AG10803 (cell line): ENCODE results near the gene UMPS.
"Not testable (repeated sequence)": the region's sequence is repeated elsewhere in the genome, so short reads cannot be mapped to it uniquely, and the experiment has no call there.

ENCODE experiments used
- DNase-seq: peaks from one replicate; pipeline ENCODE4 v3.0.0; 2010; ENCODE audit warnings: low read depth
- H3K4me3 ChIP-seq: 2 replicates; pipeline ENCODE4 v1.5.1; 2011; ENCODE audit warnings: mild to moderate bottlenecking, low read length, control low read depth
- TF ChIP-seq, protein P1 (sequence below): conservative IDR thresholded peaks from 2 replicates; pipeline ENCODE4 v1.5.1; 2011; ENCODE audit warnings: mild to moderate bottlenecking, low read length, control low read depth, inconsistent platforms

The UMPS gene

GRCh38 chr3:124784686-124785382 lies 54.6 kb downstream of the UMPS start:
- H3K4me3 ChIP-seq: no peak overlapping the region
- DNase-seq: peak; percentile 44
- TF ChIP-seq, protein P1, sequence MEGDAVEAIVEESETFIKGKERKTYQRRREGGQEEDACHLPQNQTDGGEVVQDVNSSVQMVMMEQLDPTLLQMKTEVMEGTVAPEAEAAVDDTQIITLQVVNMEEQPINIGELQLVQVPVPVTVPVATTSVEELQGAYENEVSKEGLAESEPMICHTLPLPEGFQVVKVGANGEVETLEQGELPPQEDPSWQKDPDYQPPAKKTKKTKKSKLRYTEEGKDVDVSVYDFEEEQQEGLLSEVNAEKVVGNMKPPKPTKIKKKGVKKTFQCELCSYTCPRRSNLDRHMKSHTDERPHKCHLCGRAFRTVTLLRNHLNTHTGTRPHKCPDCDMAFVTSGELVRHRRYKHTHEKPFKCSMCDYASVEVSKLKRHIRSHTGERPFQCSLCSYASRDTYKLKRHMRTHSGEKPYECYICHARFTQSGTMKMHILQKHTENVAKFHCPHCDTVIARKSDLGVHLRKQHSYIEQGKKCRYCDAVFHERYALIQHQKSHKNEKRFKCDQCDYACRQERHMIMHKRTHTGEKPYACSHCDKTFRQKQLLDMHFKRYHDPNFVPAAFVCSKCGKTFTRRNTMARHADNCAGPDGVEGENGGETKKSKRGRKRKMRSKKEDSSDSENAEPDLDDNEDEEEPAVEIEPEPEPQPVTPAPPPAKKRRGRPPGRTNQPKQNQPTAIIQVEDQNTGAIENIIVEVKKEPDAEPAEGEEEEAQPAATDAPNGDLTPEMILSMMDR: no peak

DNA sequence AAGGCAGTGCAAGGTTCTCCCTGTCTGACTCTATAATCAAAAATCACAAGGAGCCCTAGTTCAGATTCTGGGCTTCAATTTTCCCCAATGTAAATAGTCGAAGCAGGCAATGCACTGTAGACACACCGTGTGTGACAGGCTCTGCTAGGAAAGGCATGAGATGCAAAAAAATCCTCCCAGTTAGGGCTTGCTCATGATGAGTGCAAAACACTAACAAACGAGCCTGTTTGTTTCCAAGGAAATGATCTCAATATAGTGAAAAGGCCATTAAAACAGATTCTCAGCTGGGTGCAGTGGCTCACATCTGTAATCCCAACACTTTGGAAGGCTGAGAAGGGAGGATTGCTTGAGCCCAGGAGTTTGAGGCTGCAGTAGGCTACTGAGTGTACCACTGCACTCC lies 55.7 kb downstream of the UMPS start:
- TF ChIP-seq, protein P1: no peak
- DNase-seq: peak; percentile 40
- H3K4me3 ChIP-seq: no peak overlapping the region

DNA sequence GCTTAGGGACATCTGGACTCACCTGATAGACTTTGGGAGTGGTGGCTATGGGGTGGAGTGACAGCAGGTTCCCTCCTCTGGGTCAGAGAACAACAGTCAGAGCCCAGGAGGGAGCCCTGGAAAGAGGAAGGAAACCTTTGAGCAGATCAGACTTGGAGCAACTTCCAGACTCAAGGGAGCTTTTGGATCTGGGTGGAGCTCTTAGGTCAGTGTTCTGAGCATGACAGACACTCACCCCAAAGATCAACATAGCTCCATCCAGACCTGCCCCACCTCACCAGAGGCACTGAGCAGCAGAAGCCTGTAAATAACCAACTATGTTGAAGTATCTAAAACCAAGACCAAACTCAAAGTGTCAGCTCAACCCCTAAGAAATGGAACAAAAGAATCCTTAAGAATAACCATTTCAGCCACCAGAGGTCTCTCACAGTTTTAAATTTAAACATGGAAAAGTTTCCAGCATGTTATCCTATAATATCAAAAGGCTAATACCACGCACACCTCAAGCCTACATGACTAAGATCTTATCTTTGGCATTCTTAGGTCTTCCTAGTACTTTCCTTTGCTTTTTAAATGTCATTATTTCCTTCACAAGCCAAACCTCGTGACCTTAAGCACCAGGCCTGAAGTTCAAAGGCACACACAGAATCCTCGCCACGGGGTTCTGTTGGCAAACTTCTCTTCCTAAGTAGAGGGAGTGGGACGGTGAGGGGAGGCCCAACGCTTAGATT lies 56.4 kb downstream of the UMPS start:
- DNase-seq: peak; percentile 53
- no peak overlapping the region for H3K4me3 ChIP-seq
- TF ChIP-seq, protein P1: peak; percentile 49

- TF ChIP-seq, protein P1: no peak
- peak; percentile 73 for DNase-seq
These were observed 57.4 kb downstream of the UMPS start for GRCh38 chr3:124787476-124788195.

DNA sequence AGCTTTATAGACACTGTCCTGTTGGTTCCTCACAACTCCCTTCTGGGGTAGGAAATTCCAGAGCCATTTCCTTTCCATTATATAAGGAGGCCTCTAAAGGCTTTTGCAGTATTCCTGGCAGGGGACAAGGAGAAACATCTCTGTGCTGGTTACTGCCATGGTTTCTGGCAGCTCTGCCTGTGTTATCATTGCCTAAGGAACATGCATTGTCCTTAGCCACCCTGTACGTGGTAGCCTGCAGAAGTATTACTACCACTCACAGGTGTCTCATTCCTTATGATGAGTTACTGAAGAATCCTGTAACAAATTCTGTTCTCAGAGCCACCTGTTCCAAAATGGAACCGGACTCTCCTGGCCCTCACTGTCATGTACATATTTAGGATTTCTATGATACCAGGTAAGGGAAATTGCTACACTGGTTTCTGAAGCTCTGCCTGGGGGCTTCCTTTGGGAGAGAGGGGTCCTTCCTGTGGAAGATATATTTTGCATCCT lies 58.0 kb downstream of the UMPS start:
- TF ChIP-seq, protein P1: no peak
- H3K4me3 ChIP-seq: no peak overlapping the region
- no peak for DNase-seq

More at GRCh38 chr3:124787476-124788195, 57.4 kb downstream of the UMPS start:
- H3K4me3 ChIP-seq: no peak overlapping the region

- DNase-seq, H3K4me3 ChIP-seq: not testable (repeated sequence)
These were observed 58.9 kb downstream of the UMPS start for GRCh38 chr3:124789103-124789502.

DNA sequence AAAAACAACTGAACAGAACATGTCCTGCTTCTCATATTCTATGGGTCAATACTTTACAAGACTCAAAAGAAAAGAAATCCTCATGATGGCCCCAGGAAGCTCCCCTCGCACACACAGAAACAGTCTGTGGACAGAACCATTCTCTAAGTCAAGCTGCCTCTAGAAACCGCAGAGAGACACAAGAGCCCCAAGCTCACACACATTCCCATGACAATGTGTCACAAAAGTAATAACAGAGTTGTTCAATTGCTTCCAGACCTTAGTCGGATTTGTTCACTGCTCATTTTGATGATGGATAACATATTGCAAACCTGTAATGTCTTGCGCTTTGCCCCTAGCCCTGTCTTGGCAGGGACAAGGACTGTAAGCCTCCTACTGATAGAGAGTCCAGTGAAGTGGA lies 60.9 kb downstream of the UMPS start:
- TF ChIP-seq, protein P1: no peak
- peak; percentile 97 for DNase-seq
- H3K4me3 ChIP-seq: peak overlapping the region; percentile 36
